Stimulated activated CD8-positive, alpha-beta memory T cell treated with anti-CD3 and anti-CD28 coated beads, Interleukin-7, amount 100 ng/mL, for 4 hours (primary cell): ENCODE results near the gene ADAMTS8.

ENCODE experiments used
- DNase-seq, 2 donors: peaks; one replicate each; pipeline ENCODE4 v3.0.0-alpha.2; 2020; ENCODE audit warnings: low read depth in 2 of 2

Gene ADAMTS8

GRCh38 chr11:130418756-130419155, 9.7 kb downstream of the ADAMTS8 start:
- DNase-seq = no peak

DNA sequence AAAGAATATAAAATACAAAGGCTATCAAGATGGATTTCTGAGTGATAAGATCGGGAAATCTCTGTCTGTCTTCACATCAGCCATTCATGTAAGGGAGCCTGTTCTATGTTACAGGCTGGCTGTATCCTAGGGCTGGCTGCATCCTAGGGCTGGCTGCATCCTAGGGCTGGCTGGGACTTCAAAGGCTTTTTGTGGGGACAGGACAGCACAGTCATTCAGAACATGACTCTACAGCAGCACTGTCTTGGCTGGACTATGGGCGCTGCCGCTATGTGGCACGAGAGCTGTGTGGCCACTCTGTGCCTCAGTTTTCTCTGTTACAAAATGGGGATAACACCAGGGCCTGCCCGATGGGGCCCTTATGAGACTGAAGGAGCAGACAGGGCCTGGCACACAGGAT, 10.2 kb downstream of the ADAMTS8 start:
- DNase-seq = no peak

DNA sequence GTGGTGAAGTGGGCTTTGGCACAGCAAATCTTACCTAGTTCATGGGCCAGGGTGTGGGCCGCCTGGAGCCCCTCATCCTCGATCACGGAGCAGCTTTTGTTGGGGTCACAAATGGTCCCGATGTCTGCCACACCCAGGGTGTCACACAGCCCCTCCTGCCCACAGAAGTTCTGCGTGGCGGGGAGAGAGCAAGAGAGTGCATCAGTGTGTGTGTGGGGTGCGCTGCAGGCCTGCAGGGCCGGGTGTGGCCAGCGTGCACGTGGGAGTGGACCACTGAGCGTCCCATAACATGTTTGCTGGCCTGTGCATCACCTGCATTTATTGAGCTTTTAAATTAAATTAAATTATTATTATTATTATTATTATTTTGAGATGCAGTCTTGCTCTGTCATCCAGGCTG, 11.5 kb downstream of the ADAMTS8 start:
- no peak for DNase-seq

DNA sequence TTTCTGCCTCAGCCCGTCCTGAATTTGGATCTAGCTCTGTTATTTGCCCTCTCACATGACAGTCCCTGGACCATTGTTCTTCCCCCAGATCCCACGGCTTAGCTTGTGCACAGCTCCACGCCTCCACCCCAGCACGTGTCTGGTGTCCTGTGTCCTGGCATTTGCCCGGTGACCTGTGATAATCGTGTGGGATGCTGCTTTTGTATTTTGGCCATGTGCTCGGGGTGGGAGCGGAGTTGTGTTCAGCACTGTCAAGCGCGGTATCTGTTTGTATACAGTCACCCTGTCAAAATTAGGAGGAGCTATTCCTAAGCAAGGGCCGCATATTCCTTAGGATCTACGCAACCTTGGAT, 11.9 kb downstream of the ADAMTS8 start:
- DNase-seq = no peak

- no peak for DNase-seq
These were observed 12.5 kb downstream of the ADAMTS8 start for GRCh38 chr11:130415731-130416529.

DNA sequence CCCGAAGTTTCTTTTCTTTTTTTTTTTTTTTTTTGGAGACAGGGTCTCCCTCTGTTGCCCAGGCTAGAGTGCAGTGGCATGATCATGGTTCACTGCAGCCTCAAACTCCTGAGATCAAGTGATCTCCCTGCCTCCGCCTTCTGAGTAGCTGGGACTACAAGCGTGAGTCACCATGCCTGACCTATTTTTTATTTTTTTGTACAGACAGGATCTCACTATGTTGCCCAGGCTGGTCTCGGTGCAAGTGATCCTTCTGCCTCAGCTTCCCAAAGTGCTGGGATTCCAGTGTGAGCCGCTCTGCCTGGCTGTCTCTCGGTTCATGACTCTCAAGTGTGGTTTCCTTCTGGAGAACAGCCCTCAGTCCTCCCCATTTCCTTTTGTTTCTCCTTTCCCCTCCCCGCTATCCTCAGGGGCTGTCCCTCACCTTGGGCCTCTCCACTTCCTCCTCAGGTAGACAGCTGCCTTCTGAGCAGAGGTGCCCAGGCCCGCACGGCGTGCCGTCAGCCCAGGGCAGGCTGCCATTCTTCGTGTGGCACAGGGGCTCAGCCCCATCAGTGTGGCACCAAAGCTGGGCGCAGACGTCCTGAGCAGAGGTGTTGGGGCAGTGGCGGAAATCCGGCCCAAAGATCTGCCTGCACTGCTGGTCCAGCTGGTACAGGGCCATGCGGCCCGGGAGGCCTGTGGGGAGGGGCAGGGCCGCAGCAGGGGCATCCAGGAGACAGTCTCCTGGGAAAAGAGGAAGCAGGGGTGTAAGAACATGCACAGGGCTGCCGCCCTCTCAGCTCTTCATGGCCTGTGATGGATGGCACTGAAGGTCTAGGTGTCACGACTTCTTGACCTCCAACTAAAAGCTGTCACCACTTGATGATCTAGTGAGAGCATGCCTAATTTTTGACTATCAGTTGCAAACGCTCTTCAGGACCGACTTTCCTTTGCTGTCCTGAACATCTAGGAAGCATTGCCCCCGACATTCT, 14.0 kb downstream of the ADAMTS8 start:
- no peak for DNase-seq

DNA sequence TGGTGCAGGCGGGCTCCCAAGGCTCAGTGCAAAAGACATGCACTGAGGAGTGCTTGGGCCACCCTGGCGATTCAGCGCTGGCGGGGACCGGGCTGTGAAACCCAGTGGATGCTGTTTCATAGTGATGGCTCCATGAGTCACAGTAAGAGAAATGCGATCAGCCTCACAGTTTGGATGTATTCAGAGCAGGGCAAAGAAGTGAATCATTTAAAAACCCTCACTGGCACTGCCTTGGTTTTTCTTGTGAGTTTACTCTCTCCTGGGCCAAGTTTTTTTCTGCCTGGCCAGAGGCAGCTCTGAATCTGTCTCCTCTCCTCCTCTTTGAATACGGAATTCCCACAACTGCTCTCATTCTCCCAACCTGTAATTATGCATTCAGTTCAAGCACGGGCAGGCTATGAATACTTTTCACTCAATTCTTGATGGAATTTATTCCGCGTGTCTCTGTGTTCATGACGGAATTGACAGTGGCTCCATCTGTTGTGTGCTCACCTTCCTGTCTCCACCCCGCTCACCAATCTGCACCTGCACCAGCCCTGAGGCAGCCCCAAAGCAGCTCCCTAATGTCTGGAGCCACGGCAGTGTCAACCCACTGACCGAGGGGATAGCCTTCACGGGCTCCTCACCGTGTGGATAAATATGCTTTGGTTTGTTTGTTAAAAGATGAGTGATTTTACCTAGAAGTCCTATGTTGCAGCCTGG, 14.9 kb downstream of the ADAMTS8 start:
- no peak for DNase-seq

- no peak for DNase-seq
These were observed 17.2 kb downstream of the ADAMTS8 start for GRCh38 chr11:130411223-130411622.

DNA sequence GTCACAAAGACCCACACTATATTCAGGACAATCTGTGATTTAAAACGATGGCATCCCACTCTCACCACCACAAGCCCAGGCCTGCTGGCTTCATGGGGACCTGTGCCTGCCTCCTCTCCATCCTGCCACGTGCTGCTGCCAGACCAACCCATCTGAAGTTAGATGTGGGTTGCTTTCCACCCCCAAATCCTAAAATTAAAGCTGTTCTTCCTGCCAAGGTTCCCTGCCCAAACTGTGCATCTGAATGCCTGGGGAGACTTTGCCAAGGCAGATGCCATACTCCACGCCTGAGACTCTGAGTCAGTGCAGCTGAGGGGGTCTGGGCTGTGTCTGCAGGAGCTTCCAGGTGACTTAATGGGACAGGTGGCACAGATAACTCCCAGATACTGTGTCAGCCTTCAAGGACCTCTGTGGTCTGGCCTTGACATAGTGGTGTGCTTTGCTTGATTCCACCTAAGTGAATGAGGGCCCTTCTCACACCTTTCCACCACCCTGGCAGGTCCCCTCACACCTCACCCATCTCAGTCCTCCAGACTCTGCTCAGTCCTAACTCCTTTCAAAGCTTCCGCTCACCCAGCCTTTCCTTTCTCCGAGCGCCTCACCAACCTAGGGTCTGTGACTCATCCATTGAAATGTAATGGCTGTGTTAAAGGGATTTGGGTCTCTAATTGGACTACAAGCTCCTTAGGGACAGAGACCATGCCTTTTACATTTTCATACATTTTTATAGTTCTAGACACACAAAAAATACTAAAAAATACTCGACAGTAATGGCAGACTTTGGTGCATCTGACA, 18.6 kb downstream of the ADAMTS8 start:
- DNase-seq = no peak

GRCh38 chr11:130408901-130409300, 19.5 kb downstream of the ADAMTS8 start:
- DNase-seq = no peak

DNA sequence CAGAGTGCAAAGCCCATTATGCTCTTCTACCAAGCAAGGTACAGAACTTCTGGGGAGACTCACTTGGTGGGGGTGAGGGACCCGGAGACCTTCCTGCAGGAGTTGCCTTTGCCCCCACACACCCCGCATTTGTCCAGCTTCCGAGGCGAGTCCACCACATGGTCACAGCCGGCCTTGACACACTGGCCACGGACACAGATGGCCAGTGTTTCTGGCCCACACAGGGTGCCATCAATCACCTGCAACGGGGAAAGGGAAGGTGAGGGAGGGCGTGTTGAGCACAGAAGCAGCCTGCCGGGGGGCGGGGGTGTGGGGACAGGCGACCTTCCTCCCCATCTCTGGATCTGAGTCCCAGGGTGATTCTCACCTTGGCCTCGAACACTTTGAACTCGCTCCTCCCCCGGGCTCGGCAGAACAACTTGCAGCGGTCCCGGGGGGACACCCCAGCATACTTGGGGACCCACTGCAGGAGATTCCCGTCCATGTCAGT, 20.0 kb downstream of the ADAMTS8 start:
- DNase-seq = no peak

DNA sequence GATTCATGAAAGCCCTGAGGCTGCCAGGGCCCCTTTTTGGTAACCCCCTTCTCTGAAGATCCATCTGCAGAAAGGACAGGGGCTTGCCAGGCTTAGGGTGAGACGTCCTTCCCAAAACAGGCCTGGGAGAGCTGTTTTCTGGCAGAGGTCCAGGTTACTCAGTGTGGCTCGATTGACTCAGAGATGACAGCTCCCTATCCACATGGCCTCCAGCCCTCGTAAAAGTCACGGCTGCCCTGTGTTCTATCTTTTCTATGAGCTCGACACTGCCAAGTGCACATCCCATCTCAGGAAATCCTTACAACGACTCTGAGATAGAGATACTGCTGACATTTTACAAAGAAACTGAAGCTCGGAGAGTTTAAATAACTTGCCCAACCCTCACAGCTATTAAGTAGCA, 20.4 kb downstream of the ADAMTS8 start:
- DNase-seq = no peak

GRCh38 chr11:130405428-130405827, 23.0 kb downstream of the ADAMTS8 start:
- no peak for DNase-seq

- no peak for DNase-seq
These were observed 23.7 kb downstream of the ADAMTS8 start for GRCh38 chr11:130404727-130405126.

DNA sequence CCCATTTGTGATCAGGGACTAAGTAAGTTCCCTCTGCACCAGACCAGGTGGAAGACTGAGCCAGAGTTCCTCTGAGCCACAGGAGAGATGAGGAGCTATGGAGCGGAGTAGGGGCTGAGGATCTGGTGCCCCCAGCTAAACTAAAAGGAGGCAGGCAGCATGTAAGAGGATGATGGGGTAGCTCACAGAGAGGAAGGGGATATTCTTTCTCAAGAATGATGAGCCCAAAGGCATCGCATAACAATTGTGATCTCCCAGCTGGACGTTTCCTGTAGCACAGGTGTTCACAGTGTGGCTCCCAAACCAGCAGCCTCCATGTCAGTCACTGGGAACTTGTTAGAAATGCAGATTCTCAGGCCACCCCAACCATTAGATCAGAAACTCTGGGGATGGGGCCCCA, 24.4 kb downstream of the ADAMTS8 start:
- DNase-seq = no peak

GRCh38 chr11:130403271-130403804, 25.1 kb downstream of the ADAMTS8 start:
- no peak for DNase-seq

- DNase-seq = no peak
These were observed 25.8 kb downstream of the ADAMTS8 start for GRCh38 chr11:130402570-130402969.

DNA sequence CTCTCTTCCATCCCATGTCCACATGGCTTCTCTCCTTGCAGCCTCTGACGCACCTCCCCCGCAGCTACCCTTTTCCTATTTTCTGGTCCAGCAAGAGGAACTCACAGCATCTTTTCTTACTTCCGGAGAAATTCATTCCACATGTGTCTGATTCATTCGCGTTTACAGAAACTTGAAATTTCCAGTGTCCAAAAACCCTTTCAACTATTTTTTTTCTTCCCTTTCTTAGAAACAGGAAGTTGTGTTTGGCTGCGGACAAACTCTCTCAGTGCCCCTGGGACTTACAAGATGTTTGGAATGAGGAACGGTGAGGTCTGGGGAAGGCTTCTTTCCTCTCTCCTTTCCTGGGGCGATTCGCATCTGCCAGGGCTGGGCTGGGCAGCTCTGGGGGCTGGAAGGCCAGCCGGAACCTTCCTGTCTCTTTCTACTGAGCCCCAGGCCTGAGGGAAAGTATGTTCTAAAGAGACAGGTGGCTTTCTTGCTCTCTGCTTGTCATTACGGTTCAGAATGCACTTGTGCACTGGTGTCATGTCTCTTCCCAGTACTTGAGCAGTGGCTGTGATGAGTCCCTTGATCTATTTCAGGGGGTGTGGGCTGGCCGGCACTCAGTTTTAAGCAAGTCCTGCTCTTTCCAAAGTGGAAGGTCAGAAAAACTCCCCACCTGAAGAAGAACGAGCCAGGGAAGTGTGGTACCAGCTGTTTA, 27.5 kb downstream of the ADAMTS8 start:
- DNase-seq = no peak

- no peak for DNase-seq
These were observed 29.2 kb downstream of the ADAMTS8 start for GRCh38 chr11:130399196-130399595.

DNA sequence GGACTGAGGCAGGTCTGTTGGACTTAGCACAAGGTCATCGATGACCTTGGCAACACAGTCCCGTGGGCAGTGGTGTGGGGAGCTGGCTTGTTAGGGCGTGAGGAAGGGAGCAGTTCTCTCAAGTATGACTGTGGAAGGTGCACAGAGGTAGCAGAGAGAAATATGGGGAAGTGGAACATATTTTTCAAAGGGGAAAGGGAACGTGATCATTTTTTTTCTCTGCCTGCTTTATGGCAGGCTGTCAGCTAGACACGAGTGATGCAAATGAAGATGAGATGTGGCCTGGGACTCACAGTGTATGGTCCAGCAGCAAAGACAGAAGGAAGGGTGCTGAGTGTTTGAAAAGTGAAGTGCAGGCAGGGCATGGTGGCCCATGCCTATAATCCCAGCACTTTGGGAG, 30.6 kb downstream of the ADAMTS8 start:
- no peak for DNase-seq
